Middle frontal gyrus (tissue), 1 donor: ENCODE data around the gene HCAR2.
"Not testable (repeated sequence)": the region's sequence is repeated elsewhere in the genome, so short reads cannot be mapped to it uniquely, and the experiment has no call there.

Experiments used
- DNase-seq: peaks from one replicate; pipeline ENCODE4 v3.0.0-alpha.2; 2015; ENCODE audit warnings: low spot score; ENCODE audit errors: extremely low spot score

The HCAR2 gene

DNA sequence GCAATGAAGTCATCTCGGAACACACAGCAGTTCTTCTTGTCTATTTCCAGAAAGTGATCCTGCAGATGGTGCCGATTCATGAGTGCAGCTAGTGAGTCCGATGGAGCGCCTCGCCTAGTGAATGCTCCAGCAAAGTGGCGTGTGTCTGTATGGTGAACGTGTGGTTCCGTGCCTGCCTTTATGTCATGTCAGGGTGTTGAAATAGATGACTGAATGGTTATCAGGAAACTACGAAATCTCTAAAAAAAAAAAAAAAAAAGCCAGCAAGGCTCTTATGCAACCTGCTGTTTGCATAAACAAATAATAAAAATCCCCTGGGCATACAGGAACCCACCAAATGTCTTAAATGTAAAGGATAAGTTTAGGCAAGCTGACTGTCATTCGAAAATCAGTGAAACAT is 13.5 kb upstream of the HCAR2 start, which contains the start of gene HCAR3:
TSS of gene HCAR3 (minus strand) at position 154 of the 400 bp plus-strand sequence. CDS start at position 80, 74 bp downstream.
- DNase-seq, result not testable (repeated sequence)

DNA sequence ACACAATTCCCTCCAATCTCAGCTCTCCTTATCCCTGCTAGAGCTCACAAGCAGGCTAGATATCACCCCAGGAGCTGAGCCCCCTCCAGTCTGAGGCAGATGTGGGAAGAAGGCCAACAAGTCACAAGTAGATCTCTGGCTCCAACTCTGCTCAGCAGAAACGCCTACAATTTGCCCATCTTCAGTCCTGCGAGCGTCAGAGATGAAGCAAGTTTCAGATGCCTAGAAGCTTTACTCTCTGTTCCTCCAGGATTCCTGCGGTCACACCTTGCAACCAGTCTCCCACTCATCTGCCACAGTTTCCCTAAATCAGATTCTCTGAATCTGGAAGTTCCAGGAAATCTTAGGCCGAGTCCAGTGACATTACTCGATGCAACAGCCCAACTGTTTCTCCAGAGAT is 12.1 kb upstream of the HCAR2 start:
- DNase-seq, result not testable (repeated sequence)

GRCh38 chr12:122713491-122714188 is 10.5 kb upstream of the HCAR2 start:
- not testable (repeated sequence) for DNase-seq

- not testable (repeated sequence) for DNase-seq
These were observed 8.1 kb upstream of the HCAR2 start for GRCh38 chr12:122711266-122711665.

GRCh38 chr12:122710341-122710740 is 7.2 kb upstream of the HCAR2 start:
- not testable (repeated sequence) for DNase-seq

GRCh38 chr12:122709287-122709686 is 6.1 kb upstream of the HCAR2 start:
- DNase-seq, result not testable (repeated sequence)

- DNase-seq, result not testable (repeated sequence)
These were observed 684 bp upstream of the HCAR2 start for GRCh38 chr12:122703841-122704240.

GRCh38 chr12:122701481-122701880 is 1.7 kb downstream of the HCAR2 start:
- DNase-seq, result not testable (repeated sequence)

DNA sequence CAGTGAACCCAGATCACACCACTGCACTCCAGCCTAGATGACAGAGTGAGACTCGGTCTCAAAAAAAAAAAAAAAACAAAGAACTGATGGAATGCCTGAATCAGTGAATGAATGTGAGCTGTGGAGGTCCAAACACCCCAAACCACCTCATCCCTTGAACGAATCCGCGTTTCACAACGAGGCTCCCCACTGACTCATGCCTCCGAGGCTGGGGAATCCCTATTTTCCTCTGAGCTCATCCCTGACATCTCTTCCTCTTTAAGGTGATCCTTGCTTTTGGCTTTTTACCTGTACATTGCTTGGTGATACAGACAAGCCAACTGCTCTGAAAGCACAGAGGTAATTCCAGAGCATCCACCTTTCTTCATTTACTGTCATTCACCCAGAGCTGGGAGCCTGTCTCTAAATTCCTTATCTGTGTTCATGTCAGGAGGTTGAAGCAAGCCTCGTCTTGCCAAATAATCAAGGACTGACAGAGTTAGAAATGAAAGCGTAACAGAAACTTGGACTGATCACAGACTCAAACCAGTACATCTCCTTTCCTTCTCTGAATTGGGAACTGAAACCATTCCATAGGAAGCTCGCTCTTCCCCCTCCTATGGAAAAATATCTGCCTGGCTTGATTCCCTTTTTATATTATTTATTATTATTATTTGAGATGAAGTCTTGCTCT is 3.0 kb downstream of the HCAR2 start:
- DNase-seq, result not testable (repeated sequence)

GRCh38 chr12:122696922-122697321 is 6.2 kb downstream of the HCAR2 start:
- DNase-seq, result not testable (repeated sequence)

DNA sequence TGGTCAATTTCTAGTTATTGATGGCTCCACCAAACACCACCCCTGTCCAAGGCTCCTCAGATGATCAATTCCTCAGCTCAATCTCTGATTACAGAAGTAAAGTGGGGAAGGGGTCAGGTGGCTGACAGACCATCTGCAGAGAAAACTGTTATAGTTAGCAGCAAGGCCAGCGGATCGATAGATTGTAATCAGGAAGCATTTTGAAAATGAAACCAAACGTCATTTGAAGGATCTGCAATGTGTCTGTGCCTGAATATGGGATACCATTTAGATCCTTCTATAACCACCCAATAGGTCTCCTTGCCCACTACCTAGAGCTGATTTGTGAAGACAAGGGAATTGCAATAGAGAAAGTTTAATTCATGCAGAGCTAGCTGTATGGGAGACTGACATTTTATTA is 11.6 kb downstream of the HCAR2 start:
- DNase-seq, result no peak

DNA sequence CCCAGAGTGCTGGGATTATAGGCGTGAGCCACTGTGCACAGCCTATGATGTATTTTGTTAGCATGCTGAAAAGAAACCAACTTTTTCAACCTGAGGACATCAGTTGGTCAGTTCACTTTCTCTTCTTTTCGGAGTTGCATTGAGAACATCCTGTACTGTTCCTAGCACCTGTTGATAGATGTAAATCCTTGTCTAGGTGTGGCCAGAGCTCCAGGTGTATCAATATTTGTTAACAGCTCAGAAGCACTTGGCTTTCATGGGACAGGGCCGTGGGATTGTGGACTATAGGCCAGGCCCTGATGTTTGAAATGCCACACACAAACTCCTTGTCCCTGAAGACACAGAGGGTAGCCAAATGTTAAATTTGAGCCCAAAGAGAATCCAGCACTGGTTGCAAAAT is 14.9 kb downstream of the HCAR2 start:
- no peak for DNase-seq

DNA sequence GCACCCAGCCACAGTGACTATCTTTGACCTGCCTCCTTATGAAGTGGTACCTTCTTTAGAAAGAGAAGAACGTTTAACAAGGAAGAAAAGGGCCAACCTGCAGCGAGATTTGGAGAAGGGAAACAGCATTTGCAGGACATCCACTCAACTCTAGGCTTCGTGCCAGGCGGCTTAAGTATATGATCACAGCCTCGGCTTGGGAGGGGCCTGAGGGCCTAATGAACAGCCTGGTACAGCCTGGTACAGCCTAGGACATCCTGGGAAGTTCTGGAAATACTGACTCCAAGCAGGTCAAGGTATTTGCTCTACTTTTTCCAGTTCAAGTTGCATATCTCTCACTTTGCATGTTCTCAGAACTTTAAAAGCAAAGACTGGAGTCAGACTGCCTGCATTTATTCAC is 16.1 kb downstream of the HCAR2 start:
- no peak for DNase-seq

- DNase-seq, result no peak
These were observed 16.6 kb downstream of the HCAR2 start for GRCh38 chr12:122686538-122686937.

DNA sequence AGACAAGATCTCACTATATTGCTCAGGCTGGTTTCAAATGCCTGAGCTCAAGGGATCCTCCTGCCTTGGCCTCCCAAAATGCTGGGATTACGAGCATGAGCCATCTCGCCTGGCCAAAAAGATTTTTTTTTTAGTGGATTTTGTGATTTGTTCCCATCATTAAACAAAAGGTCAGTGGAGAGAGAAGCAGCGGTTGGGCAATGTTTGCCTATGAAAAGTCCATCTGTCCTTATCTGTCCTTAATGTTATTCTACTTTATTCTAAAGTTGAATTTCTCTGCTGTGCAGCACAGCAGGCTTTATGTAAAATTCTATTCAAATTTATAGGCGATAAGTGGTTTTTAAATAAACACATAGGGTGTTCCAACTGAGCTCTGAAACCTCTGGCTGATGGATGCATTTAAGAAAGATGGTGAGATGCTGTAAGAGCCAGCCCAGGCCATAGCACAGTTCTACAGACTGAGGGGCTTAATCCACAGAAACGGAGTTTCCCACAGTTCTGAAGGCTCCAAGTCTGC is 18.8 kb downstream of the HCAR2 start:
- no peak for DNase-seq

DNA sequence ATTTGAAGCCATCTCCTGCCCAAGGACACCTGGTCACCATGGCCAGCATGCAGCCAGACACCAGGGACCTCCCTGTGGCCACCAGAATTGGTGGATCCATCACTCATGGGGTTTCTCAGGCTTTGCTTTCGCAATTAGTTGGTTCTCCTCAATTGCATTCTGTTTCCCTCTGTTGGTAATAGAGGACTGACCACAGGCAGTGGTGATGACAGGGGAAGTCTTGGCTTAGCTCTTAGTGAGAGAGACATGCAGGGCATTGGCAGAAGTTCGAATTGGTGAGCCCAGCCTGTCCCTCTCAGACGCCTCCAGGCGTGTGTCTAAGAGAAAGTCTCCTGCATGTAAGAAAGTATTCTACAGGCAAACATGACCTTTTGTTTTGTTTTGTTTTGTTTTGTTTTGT is 21.3 kb downstream of the HCAR2 start:
- DNase-seq, result no peak

GRCh38 chr12:122680989-122681388 is 22.2 kb downstream of the HCAR2 start:
- not testable (repeated sequence) for DNase-seq

- DNase-seq, result not testable (repeated sequence)
These were observed 26.4 kb downstream of the HCAR2 start for GRCh38 chr12:122676781-122677180.

DNA sequence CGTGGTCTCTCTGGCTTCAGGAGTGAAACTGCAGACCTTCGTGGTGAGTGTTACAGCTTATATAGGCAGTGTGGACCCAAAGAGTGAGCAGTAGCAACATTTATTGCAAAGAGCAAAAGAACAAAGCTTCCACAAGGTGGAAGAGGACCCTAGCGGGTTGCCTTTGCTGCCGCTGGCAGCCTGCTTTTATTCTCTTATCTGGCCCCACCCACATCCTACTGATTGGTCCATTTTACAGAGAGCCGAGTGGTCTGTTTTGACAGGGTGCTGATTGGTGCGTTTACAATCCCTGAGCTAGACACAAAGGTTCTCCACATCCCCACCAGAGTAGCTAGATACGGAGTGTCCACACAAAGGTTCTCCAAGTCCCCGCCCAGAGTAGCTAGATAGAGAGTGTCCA is 27.1 kb downstream of the HCAR2 start:
- DNase-seq, result not testable (repeated sequence)

- no peak for DNase-seq
These were observed 30.6 kb downstream of the HCAR2 start for GRCh38 chr12:122672515-122672914.

- DNase-seq, result no peak
These were observed 33.6 kb downstream of the HCAR2 start for GRCh38 chr12:122669397-122670070.

DNA sequence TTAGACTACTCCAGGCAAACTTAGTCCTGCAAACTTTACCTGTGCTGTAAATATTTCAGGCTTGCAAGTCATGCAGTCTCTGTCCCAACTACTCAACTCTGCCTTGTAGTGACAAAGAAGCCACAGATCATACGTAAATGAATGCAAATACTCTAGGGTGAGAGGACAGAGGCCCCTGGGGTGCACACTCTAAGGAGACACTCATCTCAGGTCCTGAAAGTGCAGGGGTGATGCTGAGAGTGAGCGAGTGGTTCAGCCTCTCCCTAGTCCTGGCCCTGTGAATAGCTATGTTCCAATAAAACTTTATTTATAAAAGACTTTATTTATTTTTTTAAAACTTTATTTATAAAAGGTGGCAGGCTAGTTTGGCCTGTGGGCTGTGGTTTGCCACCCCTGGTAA is 34.9 kb downstream of the HCAR2 start:
- DNase-seq, result no peak
